NK-92 (cell line): Measurements from ENCODE around the gene AKNA.
"Not testable (repeated sequence)": the region's sequence is repeated elsewhere in the genome, so short reads cannot be mapped to it uniquely, and the experiment has no call there.

Experiments
- DNase-seq: peaks from one replicate; lab custom pipeline; 2025; ENCODE audit not compliant: unreplicated experiment; lab: John Stamatoyannopoulos, UW

Gene AKNA

DNA sequence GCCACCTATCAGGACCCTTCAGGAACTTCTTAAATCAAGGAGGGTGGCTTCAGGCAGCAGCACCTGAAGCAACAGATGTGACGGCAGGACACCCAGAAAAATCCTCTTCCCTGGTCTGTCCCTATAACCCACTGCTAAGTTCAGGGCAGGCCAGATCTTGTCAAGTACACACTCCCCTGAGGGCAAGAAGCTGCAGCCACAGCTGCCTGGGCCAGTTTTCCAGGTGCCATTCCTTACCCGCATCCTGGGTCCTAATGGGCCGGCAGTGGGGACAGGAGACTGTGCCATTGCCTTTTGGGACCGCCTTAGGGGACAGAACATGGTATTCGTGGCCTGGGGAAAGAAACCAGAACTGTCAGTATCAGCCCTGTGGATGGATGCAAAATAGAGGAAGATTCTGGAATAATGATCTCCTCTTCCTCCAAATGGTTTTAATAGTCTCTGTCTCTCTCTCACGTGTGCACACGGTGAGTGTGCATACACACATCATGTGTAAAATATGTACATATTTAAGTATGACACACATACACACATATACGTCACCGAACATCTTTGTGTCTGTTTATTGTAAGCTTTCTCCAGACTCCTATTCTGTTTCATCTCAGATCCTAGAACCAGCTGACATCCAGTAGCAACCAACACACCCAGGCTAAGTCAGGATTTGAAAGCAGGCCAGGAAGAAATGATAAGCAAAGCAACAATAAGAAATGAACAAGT lies 44.2 kb downstream of the AKNA start:
- DNase-seq, result no peak

DNA sequence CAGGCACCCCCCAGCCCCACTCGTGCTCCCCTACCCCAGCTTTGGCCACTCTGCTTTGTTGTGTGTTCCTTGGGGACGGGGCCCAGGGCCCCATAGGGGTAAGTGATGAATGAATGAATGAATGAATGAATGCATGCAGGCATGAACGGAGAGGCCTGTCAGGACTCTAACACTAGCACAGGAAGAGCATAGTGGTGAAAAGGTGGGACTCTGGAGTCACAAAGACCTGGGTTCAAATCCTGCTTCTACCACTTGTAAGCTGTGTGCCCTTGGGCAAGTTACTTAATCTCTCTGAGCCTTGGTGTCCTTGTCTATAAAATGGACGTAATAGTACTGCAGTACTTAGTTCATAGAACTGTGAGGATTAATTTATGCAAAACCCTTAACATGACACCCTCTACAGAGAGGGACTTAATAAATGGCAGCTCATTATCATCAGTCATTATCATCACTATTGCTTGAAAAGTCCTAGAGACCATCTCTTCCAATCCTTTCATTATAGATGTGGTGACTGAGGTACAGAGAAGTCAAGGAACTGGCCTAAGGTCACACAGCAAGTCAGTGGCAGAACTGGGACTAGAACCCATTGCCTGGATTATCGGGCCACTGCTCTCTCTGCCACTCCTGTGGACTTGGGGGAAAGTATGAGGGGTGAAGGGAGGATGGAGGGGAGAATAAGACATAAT lies 44.9 kb downstream of the AKNA start:
- no peak for DNase-seq

DNA sequence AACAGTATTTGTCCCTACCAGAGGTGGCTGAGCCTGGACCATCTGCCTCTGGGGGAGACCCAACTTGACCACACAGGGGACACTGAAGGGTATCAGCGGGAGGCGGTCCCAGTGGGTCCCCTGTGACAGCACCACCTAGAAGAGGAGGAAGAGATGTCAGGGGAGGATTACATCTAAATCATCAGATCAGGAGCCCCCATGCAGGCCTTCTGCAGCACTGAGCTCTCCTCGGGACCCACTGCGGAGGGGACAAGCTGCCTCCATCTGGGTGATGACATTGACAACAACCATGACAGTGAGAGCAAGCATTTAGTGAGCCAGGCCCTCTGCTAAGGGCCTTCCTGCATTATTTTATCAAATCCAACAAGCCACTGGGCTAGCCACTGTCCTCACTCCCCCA lies 45.8 kb downstream of the AKNA start:
- DNase-seq, result no peak

DNA sequence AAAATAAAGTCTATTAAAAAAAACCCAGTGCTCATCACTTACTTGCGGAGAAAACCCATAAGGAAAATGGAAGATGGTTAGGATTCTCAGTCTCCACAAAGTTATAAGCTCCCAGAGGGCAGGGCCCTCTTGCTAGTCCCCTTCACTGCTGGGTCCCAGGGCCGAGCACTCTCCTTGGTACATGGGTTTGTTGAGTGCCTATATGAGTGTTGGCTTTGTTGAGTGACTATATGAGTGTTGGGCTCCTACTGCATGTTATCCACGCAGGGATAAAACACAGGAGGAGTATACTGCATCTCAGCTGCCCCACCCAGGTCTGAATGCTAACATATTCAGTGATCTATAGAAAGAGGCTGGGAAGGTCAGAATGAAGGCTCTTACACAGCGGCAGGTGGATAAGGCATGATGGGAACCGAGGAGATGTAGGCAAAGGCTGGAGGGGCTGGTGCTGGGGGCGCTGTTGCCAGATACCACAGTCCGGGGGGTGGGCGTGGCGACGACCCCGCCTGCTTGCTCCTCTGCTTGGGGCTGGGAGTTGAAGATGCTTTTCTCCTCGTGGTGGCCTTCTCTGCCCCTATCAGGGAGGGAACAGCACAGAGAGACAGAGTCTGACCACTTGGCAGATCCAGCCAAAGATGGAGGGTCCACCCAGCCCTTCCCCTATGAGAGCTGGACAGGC lies 46.5 kb downstream of the AKNA start:
- no peak for DNase-seq

DNA sequence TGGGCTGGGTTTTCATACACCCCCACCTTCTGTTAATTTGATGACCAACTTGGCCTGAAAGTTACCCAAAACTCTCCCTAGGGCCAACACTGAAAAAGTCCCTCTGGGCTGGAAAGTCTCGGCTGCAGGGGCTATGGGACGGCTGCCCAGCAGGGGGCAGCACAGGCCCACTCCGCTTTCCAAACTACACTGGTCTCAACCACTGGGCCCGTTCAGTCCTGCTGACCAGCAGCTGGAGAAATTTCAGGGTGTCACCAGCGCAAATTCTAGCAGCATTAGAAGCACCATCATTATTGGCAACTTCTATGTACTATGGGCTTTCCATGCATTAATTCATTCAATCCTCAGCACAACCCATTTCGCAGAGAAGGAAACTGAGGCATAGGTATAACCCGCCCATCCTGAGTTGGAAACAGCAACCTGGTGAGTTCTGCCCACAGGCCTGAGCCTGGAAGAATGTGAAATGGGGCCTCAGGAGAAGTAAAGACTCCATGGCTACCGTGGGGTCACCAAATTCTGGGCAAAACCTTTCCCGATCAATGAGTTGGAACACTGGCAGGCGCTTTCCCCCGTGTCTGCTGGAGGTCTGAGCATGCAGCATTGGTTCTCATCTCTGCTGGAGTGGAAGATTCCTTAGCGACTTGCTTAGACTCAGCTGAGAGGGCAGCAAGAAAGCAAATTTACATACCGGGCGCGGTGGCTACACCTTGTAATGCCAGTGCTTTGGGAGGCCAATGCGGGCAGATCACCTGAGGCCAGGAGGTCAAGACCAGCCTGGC lies 48.5 kb downstream of the AKNA start:
- no peak for DNase-seq

DNA sequence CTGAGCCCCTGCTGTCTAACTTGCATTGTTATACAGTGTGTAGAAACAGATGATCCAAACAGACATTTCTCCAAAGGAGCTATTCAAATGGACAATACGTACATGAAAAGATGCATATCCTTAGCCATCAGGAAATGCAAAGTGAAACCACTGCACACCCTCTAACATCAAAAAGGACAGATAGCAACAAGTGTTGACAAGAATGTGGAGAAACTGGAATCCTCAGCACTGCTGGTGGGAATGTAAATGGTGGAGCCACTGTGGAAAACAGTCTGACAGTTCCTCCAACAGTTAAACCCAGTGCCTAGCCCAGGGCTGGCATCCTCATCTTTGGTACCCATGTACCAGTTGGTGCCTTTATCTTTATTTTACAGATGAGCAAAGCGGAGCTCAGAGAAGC lies 49.6 kb downstream of the AKNA start:
- DNase-seq, result no peak

DNA sequence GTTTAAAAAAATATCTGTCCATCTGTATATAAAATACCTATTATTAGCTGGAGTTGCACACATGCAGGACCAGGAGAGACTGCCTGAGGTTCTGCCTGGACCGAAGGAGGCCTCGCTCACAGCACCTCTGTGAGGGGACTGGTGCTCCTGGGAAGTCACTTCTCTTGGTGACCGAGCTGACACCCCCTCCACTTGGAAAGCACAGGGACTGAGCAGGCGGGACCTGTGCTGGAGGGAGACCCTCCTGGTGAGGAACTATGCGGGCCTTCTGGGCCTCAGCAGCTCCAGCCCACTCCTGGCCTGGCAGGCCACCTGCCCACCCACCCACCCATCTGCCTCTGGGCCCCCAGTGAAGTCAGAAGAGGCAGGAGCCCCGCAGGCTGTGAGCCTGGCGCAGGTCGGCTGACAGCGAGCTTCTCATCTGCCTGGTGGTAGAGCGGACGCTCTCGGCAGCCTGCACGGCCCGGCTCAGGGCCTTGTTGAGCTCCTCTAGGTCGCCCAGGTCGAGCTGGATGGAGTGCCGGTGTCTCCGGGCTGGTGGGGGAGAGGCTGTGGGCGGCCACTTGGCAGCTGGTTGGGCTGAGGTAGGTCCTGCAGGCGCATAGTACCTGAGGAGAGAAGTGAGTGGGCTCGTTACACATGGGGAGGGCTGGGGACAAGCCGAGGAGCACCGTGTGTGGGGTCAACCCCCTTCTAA lies 50.9 kb downstream of the AKNA start:
- no peak for DNase-seq

DNA sequence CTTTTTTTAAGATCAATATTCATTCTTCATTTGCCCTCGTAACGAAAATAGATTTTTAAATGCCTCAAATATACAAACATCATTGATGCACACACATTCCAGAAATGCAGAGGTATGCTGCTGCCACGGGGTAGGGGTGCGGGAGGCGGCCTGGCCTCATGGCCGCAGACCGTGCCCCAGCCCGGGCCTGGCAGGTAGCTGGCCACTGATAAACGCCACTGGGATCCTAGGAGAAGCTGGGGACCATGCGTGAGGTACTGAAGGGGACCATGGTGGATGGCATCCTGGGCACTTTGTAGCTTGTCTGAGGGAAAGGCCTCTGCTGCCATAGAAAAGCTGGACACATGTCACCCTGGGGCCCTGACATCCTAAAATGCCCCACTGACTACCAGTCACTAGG lies 51.6 kb downstream of the AKNA start:
- no peak for DNase-seq

DNA sequence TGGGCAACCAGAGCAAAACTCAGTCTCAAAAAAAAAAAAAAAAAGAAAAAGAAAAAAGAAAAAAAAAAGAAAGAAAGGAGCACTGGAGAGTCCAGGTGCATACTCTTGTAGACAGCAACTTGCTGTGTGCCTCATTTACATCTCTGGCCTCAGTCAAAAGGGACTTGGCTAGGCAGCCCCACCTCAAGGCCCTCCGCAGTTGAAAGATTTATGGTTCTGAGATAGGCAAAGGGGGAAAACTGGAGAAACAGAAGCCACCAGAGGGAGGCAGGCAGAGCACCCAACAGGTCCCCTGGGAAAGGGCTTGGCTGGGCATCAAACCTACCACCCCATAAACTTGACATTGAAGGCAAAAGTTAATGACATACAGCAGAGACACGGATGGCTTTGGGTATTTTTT lies 52.0 kb downstream of the AKNA start:
- DNase-seq, result no peak

DNA sequence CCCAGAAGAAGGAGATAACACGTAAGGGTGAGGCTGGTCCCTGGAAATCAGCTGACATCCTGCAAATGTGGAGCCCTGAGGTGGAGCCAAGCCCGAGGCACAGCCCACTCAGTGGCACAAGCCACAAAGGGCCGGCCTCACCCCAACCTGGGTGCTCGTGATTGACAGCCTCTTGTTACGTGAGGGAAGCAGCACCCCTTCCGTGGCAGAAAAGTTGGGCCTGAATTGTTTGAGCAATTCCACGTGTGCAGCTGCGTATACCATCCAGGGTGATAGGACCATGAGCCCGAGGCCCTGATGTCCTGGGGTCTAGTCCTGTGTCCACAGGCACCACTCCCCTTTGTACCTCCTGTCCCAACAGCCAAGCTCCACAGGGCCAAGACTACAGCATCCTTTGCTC lies 53.3 kb downstream of the AKNA start:
- no peak for DNase-seq

DNA sequence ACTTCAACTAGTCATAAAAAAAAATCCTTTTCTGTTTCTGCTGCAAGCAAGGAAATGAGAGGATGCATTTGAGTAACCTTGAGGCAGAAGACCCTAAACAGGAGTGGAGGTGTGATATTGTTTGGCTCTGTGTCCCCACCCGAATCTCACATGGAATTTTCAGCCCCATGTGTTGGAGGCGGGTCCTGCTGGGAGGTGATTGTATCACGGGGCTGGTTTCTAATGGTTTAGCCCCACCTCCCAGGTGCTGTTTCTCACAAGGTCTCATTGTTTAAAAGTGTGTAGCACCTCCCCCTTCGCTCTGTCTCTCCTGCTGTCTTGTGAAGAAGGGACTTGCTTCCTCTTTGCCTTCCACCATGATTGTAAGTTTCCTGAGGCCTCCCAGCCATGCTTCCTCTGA lies 54.1 kb downstream of the AKNA start:
- DNase-seq, result not testable (repeated sequence)

DNA sequence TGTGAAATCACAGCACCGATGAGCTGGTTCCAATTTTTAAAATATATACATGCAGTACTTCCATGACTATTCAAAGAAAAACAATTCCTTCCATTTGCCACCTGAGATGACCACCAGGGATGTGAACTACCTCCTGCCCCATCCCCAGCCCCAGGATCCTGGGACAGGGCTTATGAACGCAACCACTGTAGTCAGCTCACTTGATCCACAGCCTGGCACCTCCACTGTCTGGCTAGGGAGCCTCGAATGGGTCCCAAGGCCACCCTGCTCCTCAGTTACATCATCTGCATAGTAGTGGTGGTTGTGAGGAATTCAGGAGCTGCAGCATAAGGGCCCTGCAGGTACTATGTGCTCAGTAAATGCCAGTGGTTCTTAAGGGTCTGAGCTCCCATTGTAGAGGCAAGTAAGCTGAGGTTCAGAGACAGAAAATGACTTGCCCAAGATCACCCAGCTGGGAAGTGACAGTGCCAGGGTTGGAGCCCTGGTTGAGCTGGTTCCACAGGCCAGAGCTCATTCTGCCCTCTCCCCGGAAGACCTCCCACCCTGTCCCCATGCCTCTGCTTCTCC lies 55.2 kb downstream of the AKNA start:
- DNase-seq, result not testable (repeated sequence)

DNA sequence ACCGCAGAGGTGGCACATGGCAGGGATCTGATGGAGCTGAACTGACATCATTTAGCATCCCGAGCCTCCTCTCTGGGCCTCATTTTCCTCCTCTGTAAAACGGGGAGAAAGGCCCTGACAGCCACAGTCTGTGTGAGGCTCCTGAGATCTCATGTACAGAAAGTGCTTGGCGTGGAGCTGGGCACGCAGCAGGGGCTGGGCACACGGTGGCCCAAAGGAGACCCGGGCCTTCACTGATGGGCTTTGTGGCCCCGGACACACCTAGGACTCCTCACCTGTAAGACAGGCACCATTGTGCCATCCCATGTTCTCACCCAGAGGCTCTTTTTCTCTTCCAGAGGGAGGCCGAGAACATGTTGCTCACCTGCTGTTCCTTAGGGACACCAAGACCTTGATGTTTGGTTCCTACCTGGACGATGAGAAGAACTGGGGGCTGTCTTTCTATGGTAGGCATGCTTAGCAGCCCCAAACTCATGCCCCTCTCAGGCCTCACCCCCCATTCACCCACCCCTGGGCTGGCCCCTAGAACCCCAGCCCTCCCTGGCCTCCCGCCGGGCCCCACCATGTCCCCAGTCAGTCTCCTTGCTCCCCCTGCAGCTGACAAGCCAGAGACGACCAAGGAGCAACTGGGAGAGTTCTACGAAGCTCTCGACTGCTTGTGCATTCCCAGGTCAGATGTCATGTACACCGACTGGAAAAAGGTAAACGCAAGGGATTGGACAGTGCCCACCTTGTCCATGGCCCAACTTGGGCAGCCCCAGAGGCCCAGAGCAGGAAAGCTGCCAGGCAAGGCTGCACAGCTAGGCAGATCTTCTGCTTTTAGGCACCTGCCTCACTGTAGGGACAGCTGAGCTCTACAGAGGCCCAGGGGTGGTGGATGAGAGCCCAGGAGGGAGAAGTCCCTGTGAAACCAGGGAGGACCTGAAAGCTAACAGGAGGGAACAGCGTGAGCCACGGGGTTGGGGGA lies 56.3 kb downstream of the AKNA start:
- DNase-seq, result not testable (repeated sequence)

DNA sequence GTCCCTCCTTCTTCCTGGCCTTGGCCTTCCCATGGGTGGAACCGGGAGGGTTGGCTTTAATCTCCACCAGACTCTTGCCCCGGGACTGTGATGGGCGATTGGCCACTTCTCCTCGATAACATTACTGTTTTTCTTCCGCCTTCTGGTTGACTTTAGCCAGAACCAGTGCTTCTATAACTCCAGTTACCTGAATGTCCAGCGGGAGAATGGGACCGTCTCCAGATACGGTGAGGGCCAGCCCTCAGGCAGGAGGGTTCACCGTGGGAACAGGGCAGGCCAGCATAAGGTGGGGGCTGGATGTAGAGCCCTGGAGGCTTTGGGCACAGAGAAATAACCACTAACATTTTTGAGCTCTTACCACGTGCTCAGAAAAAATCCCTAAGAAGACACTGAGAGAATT lies 57.1 kb downstream of the AKNA start:
- DNase-seq, result no peak

DNA sequence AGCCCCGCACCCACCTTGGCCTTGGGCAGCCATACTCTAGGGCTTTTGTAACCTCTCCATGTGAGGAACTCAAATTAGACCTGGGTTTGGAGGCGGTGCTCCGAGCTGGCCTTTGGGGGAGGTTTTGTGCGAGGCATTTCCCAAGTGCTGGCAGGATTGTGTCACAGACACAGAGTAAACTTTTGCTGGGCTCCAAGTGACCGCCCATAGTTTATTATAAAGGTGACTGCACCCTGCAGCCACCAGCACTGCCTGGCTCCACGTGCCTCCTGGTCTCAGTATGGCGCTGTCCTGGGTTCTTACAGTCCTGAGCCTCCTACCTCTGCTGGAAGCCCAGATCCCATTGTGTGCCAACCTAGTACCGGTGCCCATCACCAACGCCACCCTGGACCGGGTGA lies 58.2 kb downstream of the AKNA start, which contains the start of gene ORM2:
TSS of gene ORM2 (plus strand) at position 245 of the 398 bp plus-strand sequence. CDS start at position 281, 36 bp downstream.
- not testable (repeated sequence) for DNase-seq

DNA sequence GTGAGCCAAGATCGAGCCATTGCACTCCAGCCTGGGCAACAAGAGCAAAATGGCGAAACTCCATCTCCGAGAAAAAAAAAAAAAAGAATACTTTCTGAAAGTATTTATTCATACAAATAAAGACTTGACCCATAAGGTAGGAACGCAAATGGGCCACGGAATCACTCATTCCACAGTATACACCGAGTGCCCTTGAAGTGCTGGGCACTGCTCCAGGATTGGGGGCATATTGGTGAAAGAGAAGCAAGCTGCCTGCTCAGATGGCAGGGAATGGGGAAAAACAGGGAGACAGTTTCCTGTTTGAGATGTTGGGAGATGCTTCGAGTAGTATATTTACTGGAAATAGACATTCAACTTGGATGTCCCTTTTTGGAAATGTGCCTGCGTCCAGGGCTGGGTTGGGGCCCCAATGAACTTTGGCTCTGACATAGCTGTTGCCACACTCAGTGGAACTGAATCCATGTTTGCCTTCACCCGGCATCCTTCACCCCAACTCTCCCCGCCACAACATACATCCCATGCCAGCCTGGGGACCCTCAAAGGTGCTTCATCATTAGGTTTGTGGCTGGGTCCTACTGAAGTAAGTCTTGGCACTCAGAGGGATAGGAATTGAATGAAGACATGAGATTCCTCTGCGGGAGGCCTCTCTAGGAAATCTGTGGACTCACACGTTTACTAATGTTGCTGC lies 58.7 kb downstream of the AKNA start:
- not testable (repeated sequence) for DNase-seq

DNA sequence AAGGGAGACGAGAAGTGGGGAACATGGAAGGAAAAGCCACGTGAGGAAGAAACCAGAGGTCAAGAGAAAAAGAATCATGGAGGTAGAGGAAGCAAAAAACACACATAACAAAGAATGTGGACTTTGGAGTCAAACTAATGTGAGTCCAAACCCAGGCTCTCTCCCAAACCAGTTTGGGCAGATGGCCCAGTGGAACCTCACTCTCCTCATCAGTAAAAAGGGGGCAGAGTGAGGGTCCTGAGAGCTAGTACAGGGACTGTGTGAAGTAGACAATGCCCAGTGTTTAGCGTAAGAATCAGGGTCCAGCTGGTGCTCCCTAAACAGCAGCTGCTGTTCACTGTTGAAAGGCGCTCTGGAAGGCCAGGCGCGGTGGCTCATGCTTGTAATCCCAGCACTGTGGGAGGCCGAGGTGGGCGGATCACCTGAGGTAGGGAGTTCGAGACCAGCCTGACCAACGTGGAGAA lies 59.4 kb downstream of the AKNA start:
- DNase-seq, result not testable (repeated sequence)

DNA sequence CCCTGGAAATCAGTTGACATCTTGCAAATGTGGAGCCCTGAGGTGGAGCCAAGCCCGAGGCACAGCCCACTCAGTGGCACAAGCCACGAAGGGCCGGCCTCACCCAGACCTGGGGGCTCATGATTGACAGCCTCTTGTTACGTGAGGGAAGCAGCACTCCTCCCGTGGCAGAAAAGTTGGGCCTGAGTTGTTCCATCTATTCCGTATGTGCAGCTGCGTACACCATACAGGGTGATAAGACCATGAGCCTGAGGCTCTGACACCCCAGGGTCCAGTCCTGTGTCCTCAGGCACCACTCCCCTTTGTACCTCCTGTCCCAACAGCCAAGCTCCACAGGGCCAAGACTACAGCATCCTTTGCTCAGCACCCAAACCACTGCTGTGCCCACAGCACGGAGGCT lies 60.0 kb downstream of the AKNA start:
- no peak for DNase-seq
